GM13976 (cell line): ENCODE data around the gene MAPK4.

Source experiments
- DNase-seq: peaks from one replicate; pipeline ENCODE4 v3.0.0; 2012; ENCODE audit warnings: low spot score
- in situ Hi-C: fragments of 300-500 bp; cut with MboI; formaldehyde crosslinking; loops from one replicate; pipeline ENCODE4 v1.12.0; 2022; ENCODE audit warnings: low sequenced_read_pairs, mixed read lengths, inconsistent platforms; ENCODE audit not compliant: unreplicated experiment
- TF ChIP-seq, protein P1 (sequence below): IDR thresholded peaks from 2 replicates; pipeline ENCODE4 v1.5.1; 2012; ENCODE audit warnings: borderline replicate concordance, mild to moderate bottlenecking; ENCODE audit not compliant: insufficient read depth; ENCODE audit errors: extremely low read depth, missing control alignments, control extremely low read depth

Gene MAPK4

DNA sequence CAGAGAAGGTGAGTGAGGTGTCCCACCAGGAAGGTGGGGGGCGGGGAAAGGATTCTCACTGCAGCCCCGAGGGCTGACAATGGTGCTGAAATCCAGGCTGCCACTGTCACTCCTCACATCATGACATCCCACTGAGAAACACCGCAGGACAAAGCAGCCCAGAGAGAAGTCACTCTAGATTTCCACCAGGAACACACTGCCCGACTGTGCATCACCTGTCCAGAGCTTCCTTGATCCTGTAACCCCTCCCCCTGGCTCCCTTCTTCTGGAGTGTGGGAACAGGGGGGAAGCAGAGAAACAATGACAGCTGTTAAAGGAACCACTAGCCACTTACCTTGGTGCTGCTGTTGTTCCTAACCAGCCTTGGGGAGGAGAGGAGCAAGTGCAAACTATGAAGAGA lies 190.1 kb downstream of the MAPK4 start:
- in situ Hi-C loops = no loop called here
- TF ChIP-seq, protein P1, sequence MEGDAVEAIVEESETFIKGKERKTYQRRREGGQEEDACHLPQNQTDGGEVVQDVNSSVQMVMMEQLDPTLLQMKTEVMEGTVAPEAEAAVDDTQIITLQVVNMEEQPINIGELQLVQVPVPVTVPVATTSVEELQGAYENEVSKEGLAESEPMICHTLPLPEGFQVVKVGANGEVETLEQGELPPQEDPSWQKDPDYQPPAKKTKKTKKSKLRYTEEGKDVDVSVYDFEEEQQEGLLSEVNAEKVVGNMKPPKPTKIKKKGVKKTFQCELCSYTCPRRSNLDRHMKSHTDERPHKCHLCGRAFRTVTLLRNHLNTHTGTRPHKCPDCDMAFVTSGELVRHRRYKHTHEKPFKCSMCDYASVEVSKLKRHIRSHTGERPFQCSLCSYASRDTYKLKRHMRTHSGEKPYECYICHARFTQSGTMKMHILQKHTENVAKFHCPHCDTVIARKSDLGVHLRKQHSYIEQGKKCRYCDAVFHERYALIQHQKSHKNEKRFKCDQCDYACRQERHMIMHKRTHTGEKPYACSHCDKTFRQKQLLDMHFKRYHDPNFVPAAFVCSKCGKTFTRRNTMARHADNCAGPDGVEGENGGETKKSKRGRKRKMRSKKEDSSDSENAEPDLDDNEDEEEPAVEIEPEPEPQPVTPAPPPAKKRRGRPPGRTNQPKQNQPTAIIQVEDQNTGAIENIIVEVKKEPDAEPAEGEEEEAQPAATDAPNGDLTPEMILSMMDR = no peak
- no peak for DNase-seq

DNA sequence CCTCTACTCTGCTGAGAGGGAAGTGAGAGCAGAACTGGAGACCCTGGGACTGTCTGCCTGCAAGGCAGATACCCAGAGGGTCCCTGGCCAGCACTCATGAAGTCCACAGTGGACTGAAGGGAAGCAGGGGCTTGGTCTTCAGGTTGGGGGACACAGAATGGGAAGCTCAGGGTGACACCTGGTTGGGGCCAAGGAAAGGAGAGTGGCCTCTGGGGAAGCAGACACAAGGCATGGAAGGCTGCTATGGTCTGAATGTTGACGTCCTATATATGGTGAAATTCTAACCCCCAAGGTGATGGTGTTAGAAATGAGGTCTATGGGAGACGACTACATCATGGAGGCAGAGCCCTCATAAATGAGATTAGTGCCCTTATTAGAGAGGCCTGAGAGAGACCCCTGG lies 190.7 kb downstream of the MAPK4 start:
- DNase-seq = no peak
- TF ChIP-seq, protein P1 = no peak
- in situ Hi-C loops = no loop called here

DNA sequence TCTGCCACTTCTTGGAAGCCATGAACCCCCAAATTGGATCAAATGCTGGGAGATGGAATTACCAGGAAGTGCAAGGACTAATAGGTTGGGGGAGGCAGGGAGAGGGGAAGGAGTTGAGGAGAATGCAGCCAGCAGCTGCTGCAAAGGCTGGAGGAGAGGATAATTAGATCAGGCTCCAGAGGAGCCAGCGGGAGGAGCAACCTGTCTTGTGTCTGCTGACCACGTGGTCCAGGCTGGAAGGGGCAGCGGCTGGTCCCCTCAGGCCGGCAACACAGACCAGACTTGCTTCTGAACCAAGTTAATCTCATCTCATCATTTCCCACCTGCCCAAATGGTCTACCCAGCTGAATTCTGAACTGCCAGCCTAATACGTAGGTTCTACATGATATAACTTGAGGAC lies 191.6 kb downstream of the MAPK4 start:
- in situ Hi-C loops = no loop called here
- DNase-seq = no peak
- TF ChIP-seq, protein P1 = no peak

DNA sequence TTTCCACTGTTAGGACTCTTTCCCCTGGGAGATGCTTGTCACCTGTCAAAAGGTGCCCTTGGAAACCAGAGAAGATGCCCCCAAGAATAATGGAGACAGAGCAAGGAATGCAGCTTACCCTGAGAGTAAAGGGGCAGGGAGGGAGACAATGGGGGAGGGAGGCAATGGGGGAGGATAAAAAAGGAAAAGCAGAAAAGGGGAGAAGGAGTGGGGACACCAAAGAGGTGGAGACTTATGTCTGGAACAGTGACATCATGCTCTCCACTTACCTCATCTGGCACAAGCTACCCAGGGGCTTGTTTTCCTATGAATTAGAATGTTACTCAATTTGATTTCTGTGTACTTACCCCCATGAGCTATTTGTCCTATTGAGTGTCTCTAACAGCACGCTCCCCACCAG lies 192.1 kb downstream of the MAPK4 start:
- in situ Hi-C loops = no loop called here
- TF ChIP-seq, protein P1 = no peak
- no peak for DNase-seq

DNA sequence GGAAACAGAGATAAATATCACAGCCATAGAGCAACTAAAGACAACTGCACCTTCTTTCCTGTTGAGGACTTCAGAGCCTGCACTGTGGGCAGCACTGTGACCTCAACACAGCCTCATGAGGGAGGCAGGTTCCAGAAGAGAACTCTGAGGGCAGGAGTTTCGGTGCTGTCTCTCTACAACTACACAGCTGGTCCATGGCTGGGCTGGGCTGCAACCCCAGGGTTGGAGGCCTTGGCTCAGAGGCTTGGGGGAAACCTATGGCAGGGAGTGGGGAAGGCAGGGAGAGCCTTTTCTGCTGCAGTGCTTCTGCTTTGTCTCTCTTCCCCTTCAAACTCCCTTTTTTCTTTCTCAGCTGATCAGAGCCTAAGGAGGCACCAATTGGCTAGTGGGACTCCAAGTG lies 193.4 kb downstream of the MAPK4 start:
- no peak for DNase-seq
- in situ Hi-C loops = no loop called here
- TF ChIP-seq, protein P1 = no peak

DNA sequence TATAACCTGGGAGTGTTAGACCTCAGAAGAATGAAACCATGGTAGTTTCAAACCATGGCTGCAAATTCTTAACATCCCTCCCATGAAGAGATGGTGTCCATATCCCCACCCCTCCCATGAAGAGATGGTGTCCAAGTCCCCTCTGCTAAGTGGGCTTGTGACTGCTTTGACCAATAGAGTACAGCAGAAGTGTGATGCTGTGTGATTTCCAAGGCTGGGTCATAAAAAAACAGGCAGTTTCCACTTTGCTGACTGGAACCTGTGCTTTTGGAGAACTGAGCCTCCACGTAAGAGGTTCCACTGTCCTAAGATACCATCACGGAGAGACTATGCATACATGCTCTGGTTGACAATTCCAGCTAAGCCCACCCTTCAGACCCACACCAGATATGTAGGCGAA lies 194.4 kb downstream of the MAPK4 start:
- in situ Hi-C loops = no loop called here
- DNase-seq = no peak
- TF ChIP-seq, protein P1 = no peak

DNA sequence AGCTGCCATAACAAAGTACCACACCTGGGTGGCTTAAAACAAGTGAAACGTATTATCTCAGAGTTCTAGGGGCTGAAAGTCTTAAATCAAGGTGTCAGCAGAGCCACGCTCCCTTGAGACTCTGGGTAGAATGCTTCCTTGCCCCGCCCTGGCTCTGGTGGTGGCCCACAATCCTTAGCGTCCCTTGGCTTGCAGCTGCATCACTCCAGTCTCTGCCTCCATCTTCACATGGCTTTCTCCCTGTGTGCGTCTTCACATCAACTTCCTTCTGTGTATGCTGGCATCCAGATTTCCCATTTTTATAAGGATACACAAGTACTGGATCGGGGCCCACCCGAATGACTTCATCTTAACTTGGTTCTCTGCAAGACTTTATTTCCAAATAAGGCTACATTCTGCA lies 197.5 kb downstream of the MAPK4 start:
- no peak for DNase-seq
- TF ChIP-seq, protein P1 = no peak
- in situ Hi-C loops = no loop called here
